MM.1S (cell line): ENCODE results near the gene FKBP14.

ENCODE experiments used
- EZH2 ChIP-seq: fragments of 300-600 bp; sonication (generic); optimal IDR thresholded peaks from 2 replicates; pipeline ENCODE3; 2017; ENCODE audit warnings: low read depth, mild to moderate bottlenecking, antibody characterized with exemption, low read length, mixed read lengths
- TF ChIP-seq, protein P1 (sequence below): fragments of 300-600 bp; sonication (generic); IDR thresholded peaks from 2 replicates; pipeline ENCODE4 v1.5.1; 2016; ENCODE audit warnings: antibody characterized with exemption, low read length, mixed read lengths

DNA sequence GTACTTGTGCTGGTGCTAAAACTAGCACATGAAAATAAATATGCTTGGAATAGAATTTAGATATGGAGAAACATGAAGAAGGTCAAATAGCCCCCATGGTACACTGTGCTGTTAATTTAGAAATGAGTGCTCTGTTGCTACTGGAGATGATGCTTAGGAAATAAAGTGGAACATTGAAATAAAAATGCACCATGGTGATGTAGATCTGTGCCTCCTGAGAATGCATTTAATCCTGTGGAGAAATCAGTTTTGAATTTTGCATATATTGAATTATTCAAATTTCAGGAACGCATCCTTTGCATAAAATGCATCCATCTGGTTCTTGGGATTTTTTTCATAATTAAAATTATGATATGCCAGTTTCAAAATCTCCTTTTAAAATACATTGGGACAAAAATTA is 46.2 kb upstream of the FKBP14 start:
- TF ChIP-seq, protein P1, sequence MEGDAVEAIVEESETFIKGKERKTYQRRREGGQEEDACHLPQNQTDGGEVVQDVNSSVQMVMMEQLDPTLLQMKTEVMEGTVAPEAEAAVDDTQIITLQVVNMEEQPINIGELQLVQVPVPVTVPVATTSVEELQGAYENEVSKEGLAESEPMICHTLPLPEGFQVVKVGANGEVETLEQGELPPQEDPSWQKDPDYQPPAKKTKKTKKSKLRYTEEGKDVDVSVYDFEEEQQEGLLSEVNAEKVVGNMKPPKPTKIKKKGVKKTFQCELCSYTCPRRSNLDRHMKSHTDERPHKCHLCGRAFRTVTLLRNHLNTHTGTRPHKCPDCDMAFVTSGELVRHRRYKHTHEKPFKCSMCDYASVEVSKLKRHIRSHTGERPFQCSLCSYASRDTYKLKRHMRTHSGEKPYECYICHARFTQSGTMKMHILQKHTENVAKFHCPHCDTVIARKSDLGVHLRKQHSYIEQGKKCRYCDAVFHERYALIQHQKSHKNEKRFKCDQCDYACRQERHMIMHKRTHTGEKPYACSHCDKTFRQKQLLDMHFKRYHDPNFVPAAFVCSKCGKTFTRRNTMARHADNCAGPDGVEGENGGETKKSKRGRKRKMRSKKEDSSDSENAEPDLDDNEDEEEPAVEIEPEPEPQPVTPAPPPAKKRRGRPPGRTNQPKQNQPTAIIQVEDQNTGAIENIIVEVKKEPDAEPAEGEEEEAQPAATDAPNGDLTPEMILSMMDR = no peak
- no peak for TF ChIP-seq EZH2
